GM19395 (cell line): ENCODE data around the gene FAM174B.

Experiments used
- ATAC-seq: cut with Tn5 transposase; IDR thresholded peaks from one replicate; pipeline ENCODE4 v1.9.1; 2021; ENCODE audit warnings: mild to moderate bottlenecking, moderate library complexity; ENCODE audit not compliant: unreplicated experiment

The FAM174B gene

GRCh38 chr15:92602267-92602593 lies 53.3 kb downstream of the FAM174B start:
- ATAC-seq = no peak

GRCh38 chr15:92601592-92602266 lies 53.8 kb downstream of the FAM174B start:
- ATAC-seq = no peak

GRCh38 chr15:92600856-92601255 lies 54.7 kb downstream of the FAM174B start:
- ATAC-seq = no peak

- ATAC-seq = no peak
These were observed 56.1 kb downstream of the FAM174B start for GRCh38 chr15:92599394-92599970.

GRCh38 chr15:92597548-92597947 lies 58.0 kb downstream of the FAM174B start:
- ATAC-seq = no peak

- ATAC-seq = no peak
These were observed 59.0 kb downstream of the FAM174B start for GRCh38 chr15:92596623-92597022.

- no peak for ATAC-seq
These were observed 59.8 kb downstream of the FAM174B start for GRCh38 chr15:92595506-92596381.

GRCh38 chr15:92591275-92591674 lies 64.3 kb downstream of the FAM174B start:
- ATAC-seq = no peak

- ATAC-seq = no peak
These were observed 68.6 kb downstream of the FAM174B start for GRCh38 chr15:92586966-92587365.

- ATAC-seq = no peak
These were observed 69.1 kb downstream of the FAM174B start for GRCh38 chr15:92586383-92586942.

- no peak for ATAC-seq
These were observed 71.5 kb downstream of the FAM174B start for GRCh38 chr15:92584105-92584504.

GRCh38 chr15:92583096-92584034 lies 72.2 kb downstream of the FAM174B start:
- ATAC-seq = no peak

- ATAC-seq = no peak
These were observed 73.4 kb downstream of the FAM174B start for GRCh38 chr15:92582206-92582605.

- ATAC-seq = no peak
These were observed 74.6 kb downstream of the FAM174B start for GRCh38 chr15:92580933-92581445.

GRCh38 chr15:92580521-92580920 lies 75.1 kb downstream of the FAM174B start:
- no peak for ATAC-seq

GRCh38 chr15:92579931-92580470 lies 75.6 kb downstream of the FAM174B start:
- ATAC-seq = no peak

- ATAC-seq = no peak
These were observed 76.1 kb downstream of the FAM174B start for GRCh38 chr15:92579486-92579885.

GRCh38 chr15:92578096-92578835 lies 77.3 kb downstream of the FAM174B start:
- ATAC-seq = no peak

GRCh38 chr15:92576597-92577200 lies 78.9 kb downstream of the FAM174B start:
- no peak for ATAC-seq
